Ishikawa (cell line): ENCODE results near the gene SEPTIN7.
A peak's percentile ranks its signal among the peaks of the same experiment; 100 is the strongest.

Experiments used
- CEBPB ChIP-seq: IDR thresholded peaks from 2 replicates; pipeline ENCODE4 v1.6.1; 2012
- CREB1 ChIP-seq: IDR thresholded peaks from 2 replicates; pipeline ENCODE4 v1.6.1; 2012; ENCODE audit warnings: low read depth
- EGR1 ChIP-seq: IDR thresholded peaks from 2 replicates; pipeline ENCODE4 v1.6.1; 2012
- EP300 ChIP-seq: IDR thresholded peaks from 2 replicates; pipeline ENCODE4 v1.6.1; 2012; ENCODE audit warnings: borderline replicate concordance
- FOXM1 ChIP-seq: IDR thresholded peaks from 2 replicates; pipeline ENCODE4 v1.6.1; 2012; ENCODE audit warnings: low read depth, borderline replicate concordance
- NFIC ChIP-seq: IDR thresholded peaks from 2 replicates; pipeline ENCODE4 v1.6.1; 2012
- RAD21 ChIP-seq: IDR thresholded peaks from 2 replicates; pipeline ENCODE4 v1.6.1; 2012; ENCODE audit warnings: low read depth
- TAF1 ChIP-seq: IDR thresholded peaks from 2 replicates; pipeline ENCODE4 v1.6.1; 2012; ENCODE audit warnings: low read depth, mild to moderate bottlenecking
- TCF12 ChIP-seq: IDR thresholded peaks from 2 replicates; pipeline ENCODE4 v1.6.1; 2012; ENCODE audit warnings: low read depth
- TEAD4 ChIP-seq: IDR thresholded peaks from 2 replicates; pipeline ENCODE4 v1.6.1; 2012
- YY1 ChIP-seq: IDR thresholded peaks from 2 replicates; pipeline ENCODE4 v1.6.1; 2012; ENCODE audit warnings: low read depth
- ZBTB7A ChIP-seq: IDR thresholded peaks from 2 replicates; pipeline ENCODE4 v1.6.1; 2012; ENCODE audit warnings: low read depth
- TF ChIP-seq, protein P1 (sequence below): IDR thresholded peaks from 2 replicates; pipeline ENCODE4 v1.6.1; 2012
- TF ChIP-seq, protein P2 (sequence below): IDR thresholded peaks from 2 replicates; pipeline ENCODE4 v1.6.1; 2012; ENCODE audit warnings: low read depth, mild to moderate bottlenecking
- TF ChIP-seq, protein P3 (sequence below): IDR thresholded peaks from 2 replicates; pipeline ENCODE4 v1.6.1; 2012

The SEPTIN7 gene

DNA sequence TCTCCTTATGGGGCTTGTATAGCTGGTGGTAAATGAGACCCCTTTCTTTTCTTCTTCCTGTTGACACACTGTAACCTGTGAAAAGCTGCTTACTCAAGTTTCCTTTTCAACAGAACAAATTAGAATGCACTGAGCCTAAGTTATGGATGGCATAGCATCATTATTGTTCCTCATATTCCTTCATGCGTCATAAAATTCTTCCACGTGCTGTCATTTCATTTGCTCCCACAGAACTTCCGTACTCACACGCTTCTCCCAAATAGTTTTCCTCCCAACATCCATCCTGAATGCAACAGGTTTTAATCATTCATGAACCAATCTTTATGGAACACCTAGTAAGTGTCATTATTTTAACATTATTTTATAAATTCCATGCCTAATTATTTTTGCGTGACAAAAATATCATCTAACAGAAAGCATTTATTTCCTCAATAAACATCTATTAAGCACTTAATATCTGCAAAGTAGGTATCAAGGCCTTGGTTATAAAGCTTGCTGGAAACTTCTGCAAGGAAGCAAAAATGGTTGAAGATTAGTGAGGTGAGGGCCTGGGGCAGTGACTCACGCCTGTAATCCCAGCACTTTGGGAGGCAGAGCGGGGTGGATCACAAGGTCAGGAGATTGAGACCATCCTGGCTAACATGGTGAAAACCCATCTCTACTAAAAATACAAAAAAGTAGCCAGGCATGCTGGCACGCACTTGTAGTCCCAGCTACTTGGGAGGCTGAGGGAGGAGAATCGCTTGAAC, 18.9 kb upstream of the SEPTIN7 start:
- no peak for TF ChIP-seq TEAD4
- no peak for TF ChIP-seq CEBPB

DNA sequence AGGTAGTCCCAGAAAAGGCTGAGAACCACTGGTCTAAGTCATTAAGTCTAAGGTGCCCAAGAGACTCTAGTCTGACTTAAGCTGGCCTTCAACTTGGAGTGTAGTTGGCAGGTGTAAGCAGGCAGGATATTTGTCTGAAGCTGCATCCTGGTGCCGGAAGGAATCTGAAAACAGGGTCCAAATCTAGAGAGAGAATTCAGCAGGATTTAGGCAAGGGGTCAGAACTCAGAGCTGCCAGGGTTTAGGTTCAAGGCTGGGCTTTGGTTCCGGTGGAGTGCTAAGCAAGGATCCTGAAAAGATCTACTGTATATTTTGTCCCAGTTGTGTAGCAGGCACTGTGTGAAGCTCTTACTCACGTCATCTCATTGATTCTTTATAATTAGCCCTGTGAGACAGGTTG, 16.5 kb upstream of the SEPTIN7 start:
- TF ChIP-seq CREB1 (no peak), YY1 (no peak), EGR1 (no peak), ZBTB7A (no peak), CEBPB (no peak), EP300 (no peak), TAF1 (no peak), NFIC (no peak), TCF12 (no peak), RAD21 (no peak), TEAD4 (no peak), FOXM1 (no peak)
- TF ChIP-seq, protein P1, sequence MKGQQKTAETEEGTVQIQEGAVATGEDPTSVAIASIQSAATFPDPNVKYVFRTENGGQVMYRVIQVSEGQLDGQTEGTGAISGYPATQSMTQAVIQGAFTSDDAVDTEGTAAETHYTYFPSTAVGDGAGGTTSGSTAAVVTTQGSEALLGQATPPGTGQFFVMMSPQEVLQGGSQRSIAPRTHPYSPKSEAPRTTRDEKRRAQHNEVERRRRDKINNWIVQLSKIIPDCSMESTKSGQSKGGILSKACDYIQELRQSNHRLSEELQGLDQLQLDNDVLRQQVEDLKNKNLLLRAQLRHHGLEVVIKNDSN = no peak
- TF ChIP-seq, protein P2, sequence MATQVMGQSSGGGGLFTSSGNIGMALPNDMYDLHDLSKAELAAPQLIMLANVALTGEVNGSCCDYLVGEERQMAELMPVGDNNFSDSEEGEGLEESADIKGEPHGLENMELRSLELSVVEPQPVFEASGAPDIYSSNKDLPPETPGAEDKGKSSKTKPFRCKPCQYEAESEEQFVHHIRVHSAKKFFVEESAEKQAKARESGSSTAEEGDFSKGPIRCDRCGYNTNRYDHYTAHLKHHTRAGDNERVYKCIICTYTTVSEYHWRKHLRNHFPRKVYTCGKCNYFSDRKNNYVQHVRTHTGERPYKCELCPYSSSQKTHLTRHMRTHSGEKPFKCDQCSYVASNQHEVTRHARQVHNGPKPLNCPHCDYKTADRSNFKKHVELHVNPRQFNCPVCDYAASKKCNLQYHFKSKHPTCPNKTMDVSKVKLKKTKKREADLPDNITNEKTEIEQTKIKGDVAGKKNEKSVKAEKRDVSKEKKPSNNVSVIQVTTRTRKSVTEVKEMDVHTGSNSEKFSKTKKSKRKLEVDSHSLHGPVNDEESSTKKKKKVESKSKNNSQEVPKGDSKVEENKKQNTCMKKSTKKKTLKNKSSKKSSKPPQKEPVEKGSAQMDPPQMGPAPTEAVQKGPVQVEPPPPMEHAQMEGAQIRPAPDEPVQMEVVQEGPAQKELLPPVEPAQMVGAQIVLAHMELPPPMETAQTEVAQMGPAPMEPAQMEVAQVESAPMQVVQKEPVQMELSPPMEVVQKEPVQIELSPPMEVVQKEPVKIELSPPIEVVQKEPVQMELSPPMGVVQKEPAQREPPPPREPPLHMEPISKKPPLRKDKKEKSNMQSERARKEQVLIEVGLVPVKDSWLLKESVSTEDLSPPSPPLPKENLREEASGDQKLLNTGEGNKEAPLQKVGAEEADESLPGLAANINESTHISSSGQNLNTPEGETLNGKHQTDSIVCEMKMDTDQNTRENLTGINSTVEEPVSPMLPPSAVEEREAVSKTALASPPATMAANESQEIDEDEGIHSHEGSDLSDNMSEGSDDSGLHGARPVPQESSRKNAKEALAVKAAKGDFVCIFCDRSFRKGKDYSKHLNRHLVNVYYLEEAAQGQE = no peak
- TF ChIP-seq, protein P3, sequence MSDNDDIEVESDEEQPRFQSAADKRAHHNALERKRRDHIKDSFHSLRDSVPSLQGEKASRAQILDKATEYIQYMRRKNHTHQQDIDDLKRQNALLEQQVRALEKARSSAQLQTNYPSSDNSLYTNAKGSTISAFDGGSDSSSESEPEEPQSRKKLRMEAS = no peak

DNA sequence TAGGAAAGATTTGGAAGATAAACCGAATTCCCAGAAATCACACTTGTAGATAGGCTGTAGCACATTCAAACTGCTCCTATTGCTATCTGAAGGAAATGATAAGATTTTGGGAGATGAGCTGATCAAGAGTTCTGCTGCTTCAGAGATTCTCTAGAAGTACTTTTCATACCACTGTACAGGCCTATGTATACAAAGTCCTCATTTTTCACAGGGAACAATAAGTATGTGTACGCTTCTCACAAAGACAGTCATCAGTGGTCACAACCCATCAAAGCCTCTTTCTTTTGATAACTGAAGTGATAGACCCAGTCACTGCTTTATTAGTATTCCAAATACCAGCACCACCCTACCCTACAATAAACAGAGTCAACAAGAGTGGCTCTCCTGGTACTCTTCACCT, 15.6 kb upstream of the SEPTIN7 start:
- TF ChIP-seq YY1 (no peak), RAD21 (no peak), CEBPB (no peak), FOXM1 (no peak), TAF1 (no peak), CREB1 (no peak), TCF12 (no peak), EGR1 (no peak)
- TF ChIP-seq, protein P2 = no peak

DNA sequence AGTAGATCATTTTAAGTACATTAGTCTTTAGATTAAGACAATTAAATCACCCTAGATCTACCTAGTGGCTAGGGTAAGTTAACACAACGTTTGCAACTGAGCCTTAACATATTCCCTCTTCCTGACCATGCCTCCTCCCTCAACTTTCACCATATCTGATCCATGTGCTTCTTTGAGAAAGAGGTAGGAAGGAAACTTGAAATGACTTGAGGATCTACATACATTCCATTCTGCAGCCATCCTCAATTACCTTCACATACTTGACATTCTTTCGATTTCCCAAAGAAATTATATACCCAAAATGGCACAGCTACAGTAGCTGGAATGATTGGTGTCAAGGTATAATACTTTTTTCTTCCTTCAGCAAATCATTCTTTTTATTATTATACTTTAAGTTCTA, 12.9 kb upstream of the SEPTIN7 start:
- TF ChIP-seq TAF1 (no peak), TEAD4 (0 out of 2 replicates have a peak, but pooled peaks have one; percentile 21), TCF12 (no peak), EGR1 (no peak)

DNA sequence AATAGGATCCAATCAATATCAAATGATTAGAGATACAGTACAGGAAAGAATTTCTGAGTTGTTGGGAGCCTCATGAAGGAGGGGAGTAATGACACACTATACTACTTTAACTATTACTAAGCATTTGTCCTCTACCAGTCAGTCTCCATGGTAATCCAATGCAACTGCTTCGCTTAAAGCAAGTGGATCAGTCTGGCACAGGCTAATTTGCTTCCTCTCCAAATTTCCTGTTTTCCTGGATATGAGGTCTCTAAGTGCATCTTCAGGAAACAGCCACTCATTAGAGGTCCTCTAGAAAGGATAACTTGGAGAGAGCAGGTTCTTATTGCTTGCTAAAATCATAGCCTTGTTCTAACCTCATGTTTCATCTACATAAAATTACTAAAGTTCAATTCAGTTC, 8.4 kb upstream of the SEPTIN7 start:
- TF ChIP-seq, protein P3 = no peak
- TF ChIP-seq ZBTB7A (no peak), FOXM1 (no peak), YY1 (no peak), CREB1 (no peak), EP300 (no peak), NFIC (no peak), TAF1 (no peak), RAD21 (no peak), TCF12 (no peak)
- TF ChIP-seq, protein P1 = no peak
- TF ChIP-seq, protein P2 = no peak
